ENCODE measurements around the gene MSX2.

MSX2 gene

DNA sequence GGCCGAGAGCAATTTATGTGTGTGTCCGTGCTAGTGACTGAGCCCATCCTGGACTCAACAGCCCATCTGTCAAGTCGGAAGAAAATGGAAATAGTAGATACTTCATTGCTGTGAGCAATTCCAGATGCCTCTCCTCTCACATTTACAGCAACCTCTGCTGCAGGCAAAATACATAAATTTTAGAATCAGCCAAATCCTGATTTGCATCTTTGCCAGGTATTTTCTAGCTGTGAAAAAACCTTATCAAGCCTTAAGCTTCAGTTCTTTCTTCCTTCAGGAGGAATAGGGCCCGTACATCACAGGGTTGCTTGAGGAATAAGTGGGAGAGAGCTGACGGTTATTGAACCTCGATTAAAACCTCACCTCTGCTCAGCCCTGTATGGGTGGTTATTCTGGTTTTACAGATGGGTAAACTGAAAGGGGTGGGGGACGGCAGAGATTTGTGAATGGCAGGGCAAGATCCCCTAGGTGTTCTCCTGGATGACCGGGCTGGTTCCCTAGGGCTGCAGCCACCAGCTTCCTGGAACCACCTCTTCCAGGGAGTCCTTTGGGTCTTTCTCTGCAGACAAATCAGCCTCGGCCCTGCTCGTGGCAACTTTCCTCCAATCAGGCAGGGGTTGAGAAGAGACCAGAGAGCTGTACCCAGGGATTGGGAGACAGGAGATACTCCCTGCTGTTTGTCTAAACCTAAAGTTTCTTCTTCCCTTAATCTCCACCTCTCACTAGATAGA, 5.3 kb upstream of the MSX2 start:
- no peak for DNase-seq

DNA sequence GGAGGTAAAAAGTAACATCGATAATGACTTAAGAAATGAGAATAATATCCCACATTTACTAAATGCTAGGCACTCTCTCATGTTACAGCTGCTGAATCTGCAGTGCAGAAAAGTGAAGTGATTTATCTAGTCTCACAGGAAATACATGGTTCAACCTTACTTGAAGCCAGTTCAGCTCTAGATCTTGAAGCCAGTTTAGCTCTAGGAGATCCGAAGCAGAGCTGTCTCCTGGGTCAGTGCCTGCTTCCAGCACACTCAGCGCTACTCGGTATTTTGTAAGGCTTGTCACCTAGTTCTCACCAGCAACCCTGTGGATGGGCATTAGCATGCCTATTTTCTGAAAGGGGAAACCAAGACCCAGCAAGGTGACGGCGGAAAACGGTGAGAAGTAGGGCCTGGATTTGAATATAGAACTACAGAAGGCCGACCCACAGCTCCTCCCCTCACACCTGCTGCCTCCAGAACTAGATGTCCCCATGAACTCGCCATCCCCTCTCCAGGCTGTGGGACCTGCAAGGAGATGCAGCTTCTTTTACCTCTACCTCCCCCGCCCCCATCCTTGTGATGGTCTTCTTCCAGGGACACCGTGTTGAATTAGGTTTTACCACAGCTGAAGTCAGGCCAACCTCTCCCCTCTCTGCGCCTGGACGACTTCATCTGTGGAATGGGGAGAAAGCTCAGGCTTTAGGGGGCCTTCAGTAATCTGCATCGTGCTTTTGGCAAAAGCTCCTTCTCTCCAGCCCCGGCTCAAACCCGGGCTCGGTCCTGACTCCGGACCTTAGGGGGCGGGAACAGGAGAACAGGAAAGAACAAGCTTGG, 4.4 kb upstream of the MSX2 start:
- DNase-seq, result no peak

GRCh38 chr5:174720612-174721529, 3.5 kb upstream of the MSX2 start:
- DNase-seq, result no peak

DNA sequence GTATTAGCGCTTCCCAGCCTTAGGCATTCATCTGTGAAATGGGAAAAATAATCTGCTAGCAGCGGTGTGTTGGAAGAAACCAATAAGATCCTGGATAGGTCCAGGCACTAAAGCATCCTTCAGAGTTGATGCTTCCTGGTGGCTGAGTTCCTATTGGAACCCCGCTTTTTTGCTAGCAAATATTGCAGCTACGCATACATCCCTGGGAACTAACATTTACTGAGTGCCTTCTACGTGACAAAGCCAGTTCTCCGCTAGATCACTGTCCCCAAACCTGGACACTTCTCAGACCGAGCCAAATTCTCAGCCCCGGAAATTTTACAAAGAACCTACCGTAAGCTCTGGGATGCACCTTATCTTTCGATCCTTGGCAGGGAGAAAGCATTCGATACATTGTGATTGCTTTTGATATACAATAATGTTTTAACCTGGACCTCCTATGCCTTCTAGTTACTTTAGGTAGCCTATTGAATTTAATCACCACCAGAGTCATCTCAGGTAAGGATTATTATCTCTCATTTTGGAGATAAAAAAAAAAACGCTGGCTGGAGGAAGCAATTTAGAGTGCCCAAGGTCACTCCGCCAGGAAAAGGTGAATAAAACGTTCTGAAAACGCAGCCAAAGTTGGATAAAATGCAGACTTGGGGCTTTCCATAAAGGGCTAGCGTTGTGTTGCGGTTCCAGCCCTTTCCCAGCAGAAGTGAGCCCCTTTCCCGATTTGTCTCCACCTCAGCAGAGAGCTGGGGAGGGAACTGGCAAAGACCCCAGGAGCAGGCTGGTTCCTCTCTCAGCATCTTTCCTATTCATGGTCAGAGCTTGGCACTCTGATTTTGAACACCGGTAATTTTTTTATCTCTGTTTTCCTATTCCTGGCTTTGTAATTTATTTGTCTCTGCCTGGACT, 2.6 kb upstream of the MSX2 start:
- no peak for DNase-seq

DNA sequence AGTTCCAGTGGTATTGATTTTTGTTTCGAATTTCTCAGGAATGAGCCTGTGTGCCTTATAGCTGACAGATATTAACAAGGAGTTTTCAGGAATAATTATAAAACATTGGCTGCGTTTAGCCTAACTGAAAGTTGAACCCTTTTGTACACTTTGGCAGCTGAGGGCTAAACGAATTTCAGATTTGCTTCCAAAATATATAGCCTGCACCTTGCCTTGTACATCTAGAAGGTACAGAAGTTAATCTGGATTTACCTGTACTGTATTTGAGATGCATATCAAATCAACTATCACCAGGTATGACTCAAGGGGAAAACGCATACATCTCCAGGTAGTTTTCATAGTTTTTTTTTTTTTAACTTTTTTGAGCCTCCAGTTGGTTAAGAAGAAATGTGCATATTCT, 1.9 kb upstream of the MSX2 start:
- DNase-seq, result no peak

DNA sequence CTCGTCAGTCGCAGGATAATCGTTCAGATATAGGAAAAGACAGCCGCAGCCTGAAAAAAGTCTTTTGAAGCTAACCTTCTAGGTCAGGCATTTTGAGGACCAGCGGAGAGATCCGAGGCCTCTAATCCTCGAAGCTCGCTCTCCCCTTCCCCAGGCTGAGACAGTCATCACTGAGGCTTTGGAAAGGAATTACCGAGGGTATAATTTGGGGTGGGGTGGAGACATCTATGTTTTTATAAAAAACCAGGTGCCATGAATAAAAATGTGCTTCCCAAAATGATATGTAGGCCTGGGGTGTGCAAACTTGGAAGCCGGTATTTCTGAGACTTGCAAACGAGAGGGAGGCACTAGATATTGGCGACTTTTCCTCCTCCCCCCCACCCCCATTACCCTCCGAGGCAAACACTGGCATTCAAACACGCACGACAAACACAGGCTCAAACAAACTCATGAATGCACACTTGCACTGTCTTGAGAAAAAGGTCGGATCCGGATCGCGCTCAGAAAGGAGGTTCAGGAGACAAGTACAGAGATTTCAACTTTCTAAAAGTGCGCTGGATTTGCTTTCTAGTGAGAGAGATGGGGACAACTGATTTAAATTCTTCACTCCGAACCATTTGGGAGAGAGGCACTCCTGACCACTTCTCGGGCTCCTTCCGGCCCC, 935 bp upstream of the MSX2 start:
- DNase-seq, result no peak

DNA sequence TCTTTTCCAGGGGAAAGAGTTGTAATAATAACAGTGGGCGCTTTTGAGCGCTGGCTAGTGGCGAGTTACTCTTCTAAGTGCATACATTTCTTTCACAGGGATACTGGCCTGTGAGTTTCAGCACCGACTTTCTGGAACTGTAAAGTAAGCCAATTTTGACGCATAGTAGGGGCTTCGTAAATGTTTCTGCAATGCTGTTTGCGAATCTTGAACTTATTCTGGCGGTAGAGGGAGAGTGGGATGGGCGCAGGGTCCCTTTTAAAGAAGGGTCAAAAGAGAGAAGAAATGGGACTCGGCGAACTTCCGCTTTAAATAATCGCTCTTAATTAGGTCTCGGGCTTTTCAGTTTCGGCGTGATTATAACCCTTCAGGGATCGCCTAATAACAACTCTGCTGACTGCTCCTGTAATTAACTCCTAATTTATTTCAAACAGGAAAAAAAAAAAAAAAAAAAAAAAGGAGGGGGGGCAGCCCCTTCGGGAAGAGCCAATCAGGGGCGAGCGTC, 351 bp upstream of the MSX2 start:
- DNase-seq, result no peak

DNA sequence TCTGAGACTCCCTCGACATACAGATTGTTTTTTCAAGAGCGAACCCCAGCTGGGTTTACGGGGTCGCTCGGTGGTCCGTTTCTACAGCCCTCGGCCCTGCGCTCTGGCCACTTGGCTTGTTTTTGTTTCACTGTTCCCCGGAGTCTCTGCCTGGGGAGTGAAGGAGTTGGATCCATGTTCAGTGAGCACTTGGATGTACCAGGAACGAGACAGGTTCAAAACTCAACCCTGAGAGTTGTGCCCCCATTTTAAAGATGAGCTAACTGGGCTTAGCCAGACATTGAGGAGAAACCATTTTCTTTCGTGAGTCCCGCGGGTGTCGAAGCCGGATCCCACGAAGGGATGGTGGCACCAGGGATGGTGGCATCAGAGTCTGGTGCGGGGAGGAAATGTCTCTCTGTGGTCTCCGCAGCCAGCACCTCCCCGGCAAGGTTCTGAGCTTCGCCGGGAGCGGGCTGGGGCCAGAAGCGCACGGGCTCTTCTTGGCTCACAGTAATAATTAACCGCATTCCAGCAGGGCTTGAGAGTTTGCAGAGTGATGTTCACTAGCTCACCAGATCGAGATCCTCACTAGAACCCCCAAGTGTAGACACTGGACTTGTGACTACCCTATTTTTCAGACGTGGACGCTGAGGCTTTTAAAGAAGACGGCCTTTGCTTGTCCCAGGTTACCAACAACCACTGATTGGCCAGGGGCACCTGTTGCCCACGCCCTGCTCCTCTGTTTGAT, 1.0 kb downstream of the MSX2 start:
- no peak for DNase-seq

DNA sequence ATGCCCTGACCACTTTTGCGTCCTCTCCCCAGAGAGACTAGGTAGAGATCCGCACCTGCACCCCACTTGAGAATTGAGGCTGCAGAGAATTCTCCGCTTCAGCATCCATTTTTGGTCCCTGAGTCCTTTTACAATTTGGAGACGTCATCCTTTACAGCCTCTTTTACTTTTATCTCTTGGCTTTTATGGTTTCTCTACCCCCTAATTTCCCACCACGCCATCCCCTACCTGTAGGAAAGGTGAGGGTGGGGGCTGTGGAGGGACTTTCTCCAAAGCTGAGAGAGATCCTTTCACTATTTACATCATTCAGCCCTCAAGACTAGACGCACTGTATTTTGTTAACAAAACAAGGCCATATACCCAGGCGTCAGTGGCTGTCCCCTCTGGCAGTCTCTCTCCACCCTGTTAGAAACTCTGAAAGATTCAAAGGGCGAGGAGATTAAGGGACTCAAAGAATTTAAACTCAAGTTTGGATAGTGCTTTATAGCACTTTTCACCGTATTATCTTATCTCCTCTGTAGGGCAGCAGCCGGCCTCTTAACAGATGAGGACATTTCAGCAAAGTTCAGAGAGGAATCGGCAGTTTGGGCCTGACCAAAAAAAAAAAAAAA, 1.7 kb downstream of the MSX2 start:
- no peak for DNase-seq

- no peak for DNase-seq
These were observed 2.8 kb downstream of the MSX2 start for GRCh38 chr5:174726916-174727793.

GRCh38 chr5:174727794-174728680, 3.7 kb downstream of the MSX2 start:
- DNase-seq, result no peak

DNA sequence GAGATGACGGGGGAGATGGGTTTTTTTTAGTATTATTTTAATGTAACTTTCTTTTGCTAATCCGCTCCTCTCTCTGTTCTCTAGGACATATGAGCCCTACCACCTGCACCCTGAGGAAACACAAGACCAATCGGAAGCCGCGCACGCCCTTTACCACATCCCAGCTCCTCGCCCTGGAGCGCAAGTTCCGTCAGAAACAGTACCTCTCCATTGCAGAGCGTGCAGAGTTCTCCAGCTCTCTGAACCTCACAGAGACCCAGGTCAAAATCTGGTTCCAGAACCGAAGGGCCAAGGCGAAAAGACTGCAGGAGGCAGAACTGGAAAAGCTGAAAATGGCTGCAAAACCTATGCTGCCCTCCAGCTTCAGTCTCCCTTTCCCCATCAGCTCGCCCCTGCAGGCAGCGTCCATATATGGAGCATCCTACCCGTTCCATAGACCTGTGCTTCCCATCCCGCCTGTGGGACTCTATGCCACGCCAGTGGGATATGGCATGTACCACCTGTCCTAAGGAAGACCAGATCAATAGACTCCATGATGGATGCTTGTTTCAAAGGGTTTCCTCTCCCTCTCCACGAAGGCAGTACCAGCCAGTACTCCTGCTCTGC, 4.8 kb downstream of the MSX2 start:
- DNase-seq, result no peak

DNA sequence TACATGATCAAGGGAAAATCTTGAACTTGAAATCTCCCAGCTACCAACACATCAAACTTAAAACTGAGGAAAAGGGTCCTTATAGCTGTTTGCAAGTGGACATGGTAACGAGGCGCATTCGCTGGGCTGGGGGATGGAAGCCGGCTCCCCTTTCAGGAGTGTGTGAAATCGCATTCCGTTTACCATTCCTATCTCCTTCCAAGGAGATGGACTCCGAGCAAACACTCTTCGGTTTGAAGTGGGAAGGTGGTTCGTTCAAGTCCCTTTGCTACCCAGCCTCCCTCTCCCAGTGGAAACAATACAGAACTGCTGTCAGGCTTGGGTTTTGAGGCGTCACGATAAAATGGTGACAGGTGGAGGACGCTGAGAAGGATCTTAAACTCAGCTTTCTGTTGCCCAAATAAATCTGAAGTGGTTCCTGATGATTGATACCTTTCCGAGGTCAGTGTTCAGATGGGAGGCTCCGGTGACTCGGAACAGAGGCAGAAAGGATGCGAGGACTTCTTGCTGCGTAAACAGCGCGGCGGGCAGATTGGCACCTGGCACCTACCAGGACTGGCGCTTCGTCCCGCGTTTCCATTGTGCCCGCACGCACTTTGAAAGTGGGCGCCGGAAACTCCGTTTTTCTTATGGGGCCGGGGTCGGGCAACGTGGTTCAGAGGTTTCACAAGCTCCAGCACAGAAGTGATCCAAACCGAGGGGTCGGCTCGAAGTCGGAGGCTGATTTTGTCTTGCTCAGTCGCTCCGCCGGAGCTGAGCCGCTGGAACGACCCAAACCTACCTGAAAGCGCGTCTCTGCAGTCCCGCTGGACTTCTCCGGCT, 7.0 kb downstream of the MSX2 start:
- DNase-seq, result no peak

DNA sequence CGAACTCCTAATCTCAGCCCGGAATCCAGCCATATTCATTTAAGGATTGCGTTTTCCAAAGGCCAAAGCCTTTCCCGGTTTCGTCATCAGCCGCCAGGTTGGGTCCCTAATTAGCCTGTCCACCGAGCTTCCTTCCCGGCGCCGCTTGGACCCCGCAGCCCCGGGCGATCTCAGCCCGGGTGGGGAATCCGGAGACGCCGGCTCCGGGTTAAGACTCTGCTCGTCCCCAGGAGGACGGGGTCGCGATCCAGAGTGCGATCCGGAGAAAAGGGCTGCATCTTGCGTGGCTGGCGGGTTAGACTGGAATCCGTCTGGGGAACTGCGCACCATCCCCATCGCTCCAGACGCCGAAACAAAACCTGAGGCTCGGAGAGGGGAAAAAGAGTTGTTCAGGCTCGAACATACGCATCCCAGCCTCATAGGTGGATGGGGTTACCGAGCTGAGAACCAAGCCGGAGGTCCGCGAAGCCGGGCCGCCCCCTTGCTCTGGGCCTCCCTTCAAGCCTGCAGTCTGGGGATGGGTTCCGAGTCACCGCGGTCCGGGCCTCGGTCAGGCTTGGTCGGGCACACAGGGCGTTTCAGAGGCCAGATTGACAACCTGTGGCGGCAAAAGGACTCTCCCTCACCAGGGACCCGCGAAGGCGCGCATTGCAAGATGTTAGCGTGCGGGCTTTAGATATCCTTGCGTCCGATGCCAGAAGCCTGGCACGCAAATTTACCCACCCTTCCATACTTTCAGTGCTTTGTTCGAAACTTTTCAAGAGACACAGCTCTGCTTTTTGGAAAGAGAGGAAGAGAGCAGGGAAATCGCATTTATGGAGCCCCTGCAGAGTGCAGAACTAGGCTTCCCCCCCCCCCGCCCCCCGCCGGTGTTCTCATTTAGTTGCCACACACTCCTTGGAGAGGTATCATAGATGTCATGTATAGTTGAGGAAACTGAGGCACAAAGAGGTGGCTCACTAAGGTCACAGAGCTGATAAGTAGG, 7.9 kb downstream of the MSX2 start:
- no peak for DNase-seq

GRCh38 chr5:174733091-174733690, 8.8 kb downstream of the MSX2 start:
- DNase-seq, result no peak
